H54 (cell line): Measurements from ENCODE around the gene RGP1.

ENCODE experiments used
- DNase-seq: peaks from one replicate; pipeline ENCODE4 v3.0.0; 2011; ENCODE audit warnings: low spot score, mixed read lengths; ENCODE audit not compliant: insufficient read length
- FAIRE-seq: peaks from 3 replicates; lab custom pipeline; 2011; peaks lifted over from hg19 to GRCh38; lab: Jason Lieb, UNC
- POLR2A ChIP-seq: IDR thresholded peaks from 2 replicates; pipeline ENCODE4 v1.6.1; 2011; ENCODE audit warnings: low read depth, mild to moderate bottlenecking, low read length

RGP1 gene

DNA sequence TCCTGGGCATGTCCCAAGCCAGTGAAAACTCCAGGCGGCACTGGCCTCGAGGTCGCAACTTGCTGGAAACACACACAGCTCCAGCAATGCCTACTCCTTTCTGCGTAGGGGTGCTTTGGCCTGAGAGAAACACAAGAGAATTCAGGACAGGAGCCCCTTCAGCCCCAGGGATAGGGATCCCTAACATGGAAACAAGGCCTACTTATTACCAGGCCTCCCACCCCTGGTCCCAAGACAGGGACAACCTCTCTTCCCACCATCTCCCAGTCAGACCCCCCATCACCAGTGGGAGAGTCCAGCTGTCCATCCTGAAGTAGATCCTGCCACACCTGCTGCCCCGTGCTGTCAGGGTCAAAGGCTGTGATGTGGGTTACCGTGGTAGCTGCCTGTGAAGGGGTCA is 8.8 kb upstream of the RGP1 start:
- DNase-seq = no peak
- TF ChIP-seq POLR2A = no peak
- no peak for FAIRE-seq

DNA sequence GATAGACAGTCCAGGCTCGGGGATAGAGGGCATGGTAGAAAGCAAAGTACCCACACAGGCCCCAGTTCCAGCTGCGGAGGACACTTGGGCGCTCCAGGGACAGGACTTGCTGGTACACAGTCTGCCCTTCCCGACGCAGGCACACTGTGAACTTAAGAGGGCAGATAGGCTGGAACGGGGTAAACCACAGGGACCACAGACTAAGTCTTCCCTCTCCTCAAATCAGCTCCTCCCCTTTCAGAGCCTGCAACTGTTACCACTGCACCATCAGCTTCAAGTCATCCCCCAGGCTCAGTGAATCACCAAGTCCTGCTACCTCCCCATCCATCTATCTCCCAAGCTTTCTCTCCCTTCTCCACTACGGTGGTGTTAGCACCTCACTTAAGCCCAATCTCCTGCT is 7.3 kb upstream of the RGP1 start:
- FAIRE-seq (no peak), DNase-seq (no peak)
- TF ChIP-seq POLR2A = no peak

DNA sequence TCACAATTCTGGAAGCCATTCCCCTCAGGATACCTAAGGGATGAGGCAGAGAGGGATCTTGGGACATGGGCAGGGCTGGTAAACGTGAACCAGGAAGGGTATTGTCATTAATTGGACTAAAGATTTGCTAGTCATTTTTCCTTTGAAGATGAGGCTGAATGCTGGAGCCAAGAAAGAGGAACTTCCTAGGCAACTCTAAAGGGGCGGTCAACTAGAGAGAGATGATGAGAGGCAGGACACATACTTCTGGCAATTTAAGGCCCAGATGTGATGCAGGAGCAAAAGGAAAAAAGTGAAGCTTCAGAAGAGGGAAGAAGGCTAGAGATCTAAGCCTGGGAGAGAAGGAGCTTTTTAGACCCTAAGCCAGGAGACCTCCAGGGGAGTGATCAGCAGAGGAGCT is 5.6 kb upstream of the RGP1 start:
- DNase-seq (no peak), FAIRE-seq (no peak)
- no peak for TF ChIP-seq POLR2A

DNA sequence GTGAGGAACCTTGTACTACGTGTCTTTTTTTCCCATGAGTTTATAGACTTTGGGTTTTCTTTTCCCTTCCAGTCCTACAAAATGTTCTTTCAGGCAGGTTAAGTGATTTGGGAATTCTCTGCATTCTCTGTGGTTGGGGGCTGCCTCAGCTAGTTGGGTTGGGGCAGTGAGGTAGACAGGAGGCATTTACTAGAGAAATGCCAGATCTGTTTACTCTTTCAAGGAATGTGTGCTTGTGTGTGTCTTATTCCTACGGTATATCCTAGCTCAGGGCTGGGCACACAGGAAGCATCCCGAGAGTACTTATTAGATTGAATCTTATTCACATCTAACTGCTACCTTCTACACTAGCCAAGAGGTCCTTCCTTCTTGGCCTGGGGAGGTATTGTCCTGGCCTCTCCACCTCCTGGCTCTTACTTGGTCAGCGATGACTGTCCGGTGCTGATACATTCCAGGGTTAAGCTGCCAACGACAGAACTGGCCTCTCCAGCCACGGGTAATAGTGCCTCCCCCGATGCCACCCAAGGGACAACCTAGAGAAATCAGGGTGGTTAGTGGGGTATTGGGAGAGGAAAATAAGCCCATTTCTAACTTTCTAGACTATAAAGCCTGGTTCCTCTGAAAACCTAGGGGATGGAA is 5.1 kb upstream of the RGP1 start:
- no peak for DNase-seq
- no peak for TF ChIP-seq POLR2A
- no peak for FAIRE-seq

DNA sequence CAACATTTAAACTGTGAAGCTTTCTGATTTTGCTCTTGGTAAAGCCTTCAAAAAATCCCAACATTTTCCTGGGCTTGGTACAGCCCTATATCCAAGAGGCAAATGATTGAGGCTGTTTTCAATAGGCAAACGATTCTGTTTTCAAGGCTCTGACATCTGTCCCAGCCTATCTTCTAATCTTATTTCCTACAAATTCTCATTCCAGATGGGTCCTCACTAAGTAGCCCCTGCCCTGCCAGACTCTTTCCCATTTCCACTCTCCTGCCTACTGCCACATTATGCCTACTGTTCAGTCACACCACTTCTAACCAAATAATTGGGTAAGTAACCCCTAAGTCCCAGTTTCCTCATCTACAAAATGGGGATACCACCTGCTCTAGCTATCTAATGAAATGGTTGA is 3.5 kb upstream of the RGP1 start:
- DNase-seq (no peak), FAIRE-seq (no peak)
- no peak for TF ChIP-seq POLR2A

DNA sequence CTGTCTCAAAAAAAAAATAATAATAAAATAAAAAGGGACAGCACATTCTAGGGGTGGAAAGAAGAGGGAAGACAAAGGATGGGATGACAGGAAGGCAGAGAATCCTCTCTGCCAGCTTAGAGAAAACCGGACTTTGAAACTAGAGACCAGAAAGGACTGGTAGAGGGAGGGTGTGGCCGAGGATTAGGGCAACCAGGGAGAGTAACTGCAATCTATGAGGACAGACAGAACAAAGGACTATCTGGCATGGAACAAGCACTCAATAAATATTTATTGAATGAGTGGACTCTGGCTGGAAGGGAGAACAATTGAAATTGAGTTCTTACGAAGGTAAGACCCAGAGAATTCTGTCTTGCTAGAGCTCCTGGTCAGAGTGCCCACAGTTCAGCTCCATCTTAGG is 2.5 kb upstream of the RGP1 start:
- FAIRE-seq = no peak

DNA sequence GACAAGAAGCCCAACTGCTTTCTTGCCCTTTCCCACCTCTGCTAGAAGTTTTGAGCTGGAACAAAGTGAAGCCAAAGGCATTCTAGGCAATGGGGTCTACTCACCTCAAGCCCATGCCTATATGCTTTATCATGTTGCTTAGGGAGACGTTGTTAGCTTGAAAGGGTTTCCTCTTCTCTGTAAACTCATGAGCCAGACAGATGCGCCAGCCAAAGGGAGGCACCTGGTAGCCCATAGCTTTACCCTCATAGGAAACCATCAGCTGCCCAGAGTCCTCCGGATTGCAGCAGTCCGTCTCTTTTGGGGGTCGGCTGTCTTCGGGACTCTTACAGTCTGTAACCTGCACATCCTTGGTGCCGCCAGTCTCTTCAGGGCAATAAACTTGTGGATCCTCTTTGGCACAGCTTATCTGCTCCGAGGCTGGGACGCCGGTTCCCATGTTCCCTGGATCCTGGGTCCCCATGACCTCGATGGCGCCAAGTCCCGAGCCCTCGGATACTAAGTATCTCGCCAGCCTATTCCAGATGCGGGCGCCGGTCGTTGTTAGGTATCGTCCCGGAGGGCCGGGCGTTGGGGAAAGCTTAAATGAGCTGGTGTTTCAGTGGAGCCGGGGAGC is 737 bp upstream of the RGP1 start:
- no peak for DNase-seq
- TF ChIP-seq POLR2A = no peak
- FAIRE-seq = no peak

More for the DNA sequence above, 2.5 kb upstream of the RGP1 start:
- TF ChIP-seq POLR2A = no peak
- no peak for DNase-seq

DNA sequence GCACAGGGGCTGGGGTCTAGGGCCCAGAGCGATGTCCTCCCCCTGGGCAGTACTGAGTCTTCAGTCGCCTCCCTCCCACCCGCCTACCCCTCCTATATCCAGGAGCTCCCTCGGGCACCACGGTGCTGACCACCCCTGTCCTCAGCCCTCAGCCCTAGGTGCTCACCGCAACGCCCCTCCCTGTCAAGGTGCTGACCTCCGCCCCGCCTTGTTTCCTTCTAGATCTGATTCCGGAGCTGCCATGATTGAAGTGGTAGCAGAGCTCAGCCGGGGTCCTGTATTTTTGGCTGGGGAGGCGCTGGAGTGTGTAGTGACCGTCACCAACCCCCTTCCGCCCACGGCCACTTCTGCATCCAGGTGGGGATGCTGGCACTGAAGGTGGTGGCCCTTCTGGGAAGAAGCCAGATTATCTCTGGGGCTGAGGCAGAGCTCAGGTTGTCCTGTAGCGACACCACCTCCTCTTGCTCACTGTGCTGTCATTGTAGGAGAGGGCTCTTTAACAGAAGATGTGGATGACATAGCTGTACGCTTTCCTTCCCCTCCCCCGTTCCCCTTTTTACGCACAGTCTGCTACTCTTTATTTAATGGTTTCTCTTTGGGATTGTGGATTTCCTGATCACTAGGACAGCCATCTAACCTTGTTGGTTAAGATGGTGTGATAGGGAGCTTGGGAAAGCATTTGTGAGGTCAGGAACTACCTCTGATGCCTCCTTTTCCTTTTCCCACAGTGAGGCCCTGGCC is 598 bp downstream of the RGP1 start:
- no peak for DNase-seq
- TF ChIP-seq POLR2A = no peak
- no peak for FAIRE-seq

DNA sequence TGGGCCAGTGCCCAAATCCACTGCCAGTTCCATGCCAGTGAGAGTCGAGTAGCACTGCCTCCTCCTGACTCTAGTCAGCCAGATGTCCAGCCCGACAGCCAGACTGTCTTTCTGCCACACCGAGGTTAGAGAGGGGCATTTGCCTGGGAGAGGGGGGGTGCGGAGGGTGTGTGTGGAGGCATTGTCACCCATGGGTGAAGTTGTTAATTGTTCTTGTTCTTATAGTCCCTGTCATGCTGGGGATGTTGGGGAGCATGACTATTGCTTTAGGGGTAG is 1.1 kb downstream of the RGP1 start:
- no peak for DNase-seq
- no peak for TF ChIP-seq POLR2A
- FAIRE-seq = no peak

DNA sequence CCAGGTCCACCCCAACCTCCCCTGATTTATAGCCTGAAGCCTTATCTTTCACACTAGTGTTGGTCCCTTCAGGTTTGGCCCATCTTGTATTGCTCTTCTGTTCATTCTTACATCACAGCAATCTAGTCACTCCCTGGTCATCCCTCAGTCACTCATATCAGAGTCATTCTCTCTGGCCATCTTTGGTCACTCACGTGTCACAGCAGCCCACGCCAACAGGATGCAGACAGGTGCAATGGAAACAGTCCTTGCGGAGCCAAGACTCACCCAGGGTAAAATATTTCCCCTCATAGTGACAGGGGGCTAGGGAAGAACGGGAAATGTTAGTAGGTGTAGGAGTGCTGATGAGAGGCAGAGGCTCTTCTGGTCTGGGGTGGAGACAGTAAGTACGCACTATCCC is 4.4 kb downstream of the RGP1 start:
- DNase-seq (no peak), FAIRE-seq (no peak)

DNA sequence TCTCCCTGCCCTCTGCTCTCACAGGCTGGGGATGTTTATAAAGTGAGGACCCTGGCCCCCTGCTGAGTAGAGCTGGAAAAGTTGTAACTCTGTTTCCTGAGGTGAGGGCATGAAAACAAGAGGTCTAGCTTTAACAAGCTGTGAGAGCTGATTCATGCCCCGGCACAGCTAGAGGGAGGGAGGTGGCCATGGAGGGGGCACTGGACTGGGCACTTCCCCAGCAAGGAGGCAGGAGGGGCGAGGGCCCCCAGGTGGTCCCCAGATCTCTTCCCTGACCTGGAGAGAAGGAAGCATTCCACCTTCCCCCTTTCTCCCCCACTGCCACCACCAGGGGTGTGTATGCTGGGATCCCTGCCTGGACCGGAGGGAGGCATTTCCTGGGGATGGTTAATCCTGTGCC is 5.2 kb downstream of the RGP1 start, which contains the start of gene MSMP:
Gene MSMP (minus strand): TSS at position 13 of the 400 bp plus-strand sequence. CDS start 147 bp downstream, outside the sequence.
- no peak for DNase-seq
- no peak for FAIRE-seq
- no peak for TF ChIP-seq POLR2A

More for the DNA sequence above, 4.4 kb downstream of the RGP1 start:
- TF ChIP-seq POLR2A = no peak

DNA sequence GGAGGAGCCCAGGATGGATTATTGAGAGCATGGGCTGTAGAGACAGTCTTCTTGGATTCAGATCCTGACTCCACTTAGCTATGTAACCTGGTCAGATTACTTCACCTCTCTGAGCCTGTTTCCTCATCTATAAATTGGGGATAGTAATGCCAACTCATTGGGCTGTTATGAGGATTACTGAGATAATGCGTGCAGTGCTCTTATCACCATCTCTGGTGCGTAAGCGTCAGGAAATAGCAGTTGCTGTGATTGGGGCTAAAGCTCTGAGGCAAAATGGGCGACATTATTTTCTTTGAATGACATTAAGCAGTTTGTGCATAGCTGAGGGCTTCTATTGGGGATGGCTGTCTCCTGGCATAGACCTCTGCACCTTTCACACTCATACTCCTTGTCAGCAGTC is 6.0 kb downstream of the RGP1 start:
- DNase-seq (no peak), FAIRE-seq (no peak)
- no peak for TF ChIP-seq POLR2A

DNA sequence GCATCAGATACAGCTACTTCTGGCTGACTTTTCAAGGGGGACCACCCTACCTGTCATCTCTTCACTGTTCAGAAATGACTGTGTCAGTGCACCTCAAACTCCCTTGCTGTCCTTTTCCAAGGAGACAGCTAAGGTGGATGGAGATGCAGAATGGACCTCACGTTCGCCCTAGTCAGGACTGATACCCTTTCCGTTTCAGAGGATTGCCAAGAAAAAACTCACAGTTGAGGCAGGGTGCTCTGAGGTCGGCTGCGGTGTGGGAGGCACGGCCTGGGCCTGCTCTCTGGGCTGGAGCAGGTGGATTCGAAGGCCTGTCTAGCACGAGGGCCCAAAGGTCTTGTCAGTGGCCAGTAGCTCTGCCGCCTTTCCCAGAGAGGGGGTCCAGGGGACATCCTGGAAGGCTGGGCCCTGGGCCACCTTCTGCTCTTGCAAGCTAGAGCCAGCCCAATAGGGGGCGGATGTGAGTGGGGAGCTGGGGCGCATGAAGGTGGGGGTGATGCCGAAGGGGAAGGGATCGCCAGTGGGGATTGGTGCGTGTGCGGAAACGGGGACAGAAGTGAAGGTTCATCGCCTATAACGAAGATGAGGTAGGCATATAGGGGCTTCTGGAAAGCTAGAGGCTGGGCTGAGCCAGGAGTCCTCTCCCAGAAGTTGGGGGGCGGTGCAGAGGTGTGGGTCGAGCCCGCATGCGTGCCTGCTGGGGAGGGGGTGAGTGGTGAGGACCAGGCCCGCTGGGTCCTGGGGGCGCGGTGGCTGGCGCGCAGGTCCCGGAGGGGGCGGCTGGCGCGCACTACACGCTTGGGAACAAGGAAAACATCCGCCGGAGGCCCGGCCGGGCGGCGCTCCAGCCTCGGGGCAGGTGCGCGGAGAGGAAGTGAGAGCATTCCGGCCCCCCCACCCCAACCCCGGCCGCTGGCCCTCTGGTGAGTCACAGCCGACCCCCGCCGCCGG is 7.5 kb downstream of the RGP1 start:
- no peak for FAIRE-seq
- TF ChIP-seq POLR2A = no peak
- DNase-seq = peak; percentile 36
